HG03097 (cell line): Measurements from ENCODE around the gene KLK15.

ENCODE experiments used
- ATAC-seq: cut with Tn5 transposase; IDR thresholded peaks from one replicate; pipeline ENCODE4 v1.9.1; 2021; ENCODE audit not compliant: unreplicated experiment, low FRiP score

Gene KLK15

DNA sequence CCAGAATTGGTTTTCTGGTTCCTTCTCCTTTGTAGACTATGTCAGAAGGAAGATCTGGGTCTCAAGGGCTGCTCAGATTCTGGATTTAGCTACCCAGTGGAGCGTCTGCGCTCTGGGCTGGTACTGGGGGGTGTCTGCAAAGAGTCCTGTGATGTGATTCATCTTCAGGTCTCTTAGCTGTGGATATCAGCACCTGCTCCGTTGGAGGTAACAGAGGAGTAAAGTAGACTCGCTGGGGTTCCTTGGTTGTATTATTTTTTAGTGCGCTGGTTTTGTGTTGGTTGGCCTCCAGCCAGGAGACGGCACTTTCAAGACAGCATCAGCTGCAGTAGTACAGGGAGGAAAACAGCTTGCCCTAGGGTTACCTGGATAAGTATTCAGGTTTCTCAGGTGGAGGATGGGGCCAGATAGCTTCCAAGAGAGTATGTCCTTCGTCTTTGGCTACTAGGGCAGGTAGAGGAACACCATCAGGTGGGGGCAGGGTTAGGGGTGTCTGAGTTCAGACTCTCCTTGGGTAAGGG lies 10.4 kb upstream of the KLK15 start:
- ATAC-seq: no peak

GRCh38 chr19:50843205-50843604 lies 9.8 kb upstream of the KLK15 start:
- no peak for ATAC-seq

GRCh38 chr19:50842130-50842529 lies 8.8 kb upstream of the KLK15 start:
- ATAC-seq: no peak

GRCh38 chr19:50839712-50840655 lies 6.6 kb upstream of the KLK15 start:
- ATAC-seq: no peak

DNA sequence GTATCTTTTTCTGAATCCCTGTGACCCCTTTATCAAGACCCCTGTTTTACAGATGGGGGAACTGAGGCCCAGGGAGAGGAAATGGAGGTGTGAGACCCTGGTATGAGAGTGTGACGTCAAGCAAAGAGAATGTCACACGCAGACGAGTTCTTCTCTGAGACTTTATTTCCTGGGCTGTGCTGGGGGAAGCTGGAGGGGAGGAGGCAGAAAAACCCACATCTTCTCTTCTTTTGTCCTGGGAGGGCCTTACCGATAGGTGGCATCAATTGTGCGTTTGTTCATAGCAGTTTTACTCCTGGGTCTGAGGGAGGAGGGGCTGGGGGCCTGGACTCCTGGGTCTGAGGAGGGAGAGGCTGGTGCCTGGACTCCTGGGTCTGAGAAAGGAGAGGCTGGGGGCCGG lies 4.9 kb upstream of the KLK15 start:
- ATAC-seq: no peak

DNA sequence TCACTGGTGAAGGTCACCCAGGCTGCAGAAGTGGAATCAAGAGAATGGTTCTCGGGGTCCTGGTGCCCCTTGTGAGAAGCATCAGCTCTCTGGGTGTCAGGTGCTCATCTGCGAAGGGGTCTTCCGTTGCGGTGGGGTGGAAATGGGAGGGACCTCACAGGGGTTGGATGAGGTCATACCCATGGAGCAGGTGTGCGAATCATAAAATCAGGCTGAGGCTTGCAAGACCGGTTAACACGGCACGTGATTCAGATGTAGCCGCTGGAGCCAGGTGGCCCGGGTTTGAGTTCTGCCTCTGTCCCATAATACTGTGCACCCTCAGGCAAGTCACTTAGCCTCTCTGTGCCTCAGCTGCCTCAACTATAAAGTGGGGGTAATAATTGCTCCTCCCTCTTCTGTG lies 3.9 kb upstream of the KLK15 start:
- ATAC-seq: no peak

DNA sequence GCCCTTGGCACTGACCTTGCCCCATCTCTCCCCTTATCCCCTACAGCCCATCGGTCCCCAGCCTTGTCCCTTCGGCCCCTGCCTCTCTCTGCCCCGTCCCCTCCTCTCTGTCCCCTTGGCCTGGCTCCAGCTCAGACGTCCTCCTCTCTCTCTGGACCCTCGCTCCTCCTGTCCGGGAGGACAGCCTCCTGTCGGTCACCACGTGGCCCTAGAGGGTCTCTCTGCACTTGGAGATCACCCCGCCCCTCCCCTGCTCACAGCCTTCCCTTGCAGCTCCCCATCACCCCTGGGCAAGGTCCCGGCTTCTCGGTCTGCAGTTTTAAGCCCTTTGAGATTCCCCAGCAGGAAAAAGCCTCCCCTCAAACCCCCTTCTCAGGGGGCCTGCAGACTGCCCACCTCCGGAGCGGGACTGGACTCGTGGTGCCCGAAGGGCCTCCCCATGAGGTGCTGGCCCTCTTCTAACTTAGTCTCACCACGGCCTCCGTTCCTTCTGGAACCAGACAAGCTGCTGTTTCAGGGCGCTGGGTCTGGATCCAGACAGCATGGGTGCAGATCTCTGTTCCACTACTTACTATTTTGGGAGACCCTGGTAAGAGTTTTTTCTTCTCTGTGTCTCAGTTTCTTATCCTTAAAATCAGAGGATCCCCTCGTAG lies 3.3 kb upstream of the KLK15 start:
- no peak for ATAC-seq

DNA sequence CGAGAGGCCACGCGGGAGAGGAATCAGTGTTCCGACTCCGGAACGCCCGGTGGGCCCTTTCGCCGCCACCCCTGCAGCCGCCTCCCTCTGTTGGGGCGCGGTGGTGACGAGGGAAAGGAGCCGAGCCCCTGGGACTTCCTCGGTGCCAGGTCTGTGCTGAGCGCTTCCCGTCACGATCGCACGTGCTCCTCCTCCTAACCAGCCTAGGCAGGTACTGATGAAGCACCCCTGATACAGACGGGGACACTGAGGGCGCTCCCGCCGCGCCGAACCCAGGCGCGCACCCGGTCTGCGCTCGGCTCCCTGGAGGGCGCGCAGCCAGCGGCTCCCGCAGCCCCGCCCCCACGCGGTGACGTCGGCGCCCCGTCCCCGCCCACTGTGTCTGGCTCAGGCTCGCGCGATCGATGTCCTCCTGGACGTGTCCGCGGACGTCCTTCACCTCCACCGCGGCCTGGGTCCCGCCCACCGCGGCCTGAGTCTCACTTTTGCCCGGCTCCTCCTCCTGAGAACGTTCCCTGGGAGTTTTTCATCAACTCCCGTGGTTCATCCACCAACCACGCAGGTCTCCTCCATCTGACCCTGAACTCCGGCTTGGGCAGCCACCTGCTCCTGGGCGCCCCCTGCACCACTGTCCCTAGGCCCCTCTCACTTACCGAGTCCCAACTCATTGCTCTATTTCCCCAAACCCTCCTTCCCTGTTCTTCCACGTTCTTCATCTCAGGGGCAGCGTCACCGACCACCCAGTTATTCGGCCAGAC lies 2.6 kb upstream of the KLK15 start:
- ATAC-seq: no peak

GRCh38 chr19:50835103-50835784 lies 1.9 kb upstream of the KLK15 start:
- no peak for ATAC-seq

GRCh38 chr19:50833802-50834167 lies 411 bp upstream of the KLK15 start:
- no peak for ATAC-seq

GRCh38 chr19:50832666-50833065 lies 708 bp downstream of the KLK15 start:
- no peak for ATAC-seq

DNA sequence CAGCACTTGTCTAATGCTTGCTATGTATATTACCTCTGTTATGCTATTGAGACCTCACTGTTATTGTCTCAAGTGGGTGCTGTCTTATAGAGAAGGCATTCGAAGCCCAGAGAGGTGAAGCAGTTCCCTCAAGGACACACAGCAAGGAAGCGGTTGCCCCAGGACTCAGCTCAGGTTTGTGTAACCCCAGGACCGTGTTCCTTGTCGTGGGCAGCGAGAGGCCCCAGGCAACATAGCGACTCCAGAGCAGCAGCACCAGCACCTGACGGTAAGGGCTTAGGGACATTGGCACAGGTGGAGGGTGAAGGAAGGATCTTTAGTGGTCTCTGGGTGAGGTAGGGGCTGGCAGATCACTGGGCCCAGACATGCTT lies 2.4 kb downstream of the KLK15 start:
- ATAC-seq: no peak

DNA sequence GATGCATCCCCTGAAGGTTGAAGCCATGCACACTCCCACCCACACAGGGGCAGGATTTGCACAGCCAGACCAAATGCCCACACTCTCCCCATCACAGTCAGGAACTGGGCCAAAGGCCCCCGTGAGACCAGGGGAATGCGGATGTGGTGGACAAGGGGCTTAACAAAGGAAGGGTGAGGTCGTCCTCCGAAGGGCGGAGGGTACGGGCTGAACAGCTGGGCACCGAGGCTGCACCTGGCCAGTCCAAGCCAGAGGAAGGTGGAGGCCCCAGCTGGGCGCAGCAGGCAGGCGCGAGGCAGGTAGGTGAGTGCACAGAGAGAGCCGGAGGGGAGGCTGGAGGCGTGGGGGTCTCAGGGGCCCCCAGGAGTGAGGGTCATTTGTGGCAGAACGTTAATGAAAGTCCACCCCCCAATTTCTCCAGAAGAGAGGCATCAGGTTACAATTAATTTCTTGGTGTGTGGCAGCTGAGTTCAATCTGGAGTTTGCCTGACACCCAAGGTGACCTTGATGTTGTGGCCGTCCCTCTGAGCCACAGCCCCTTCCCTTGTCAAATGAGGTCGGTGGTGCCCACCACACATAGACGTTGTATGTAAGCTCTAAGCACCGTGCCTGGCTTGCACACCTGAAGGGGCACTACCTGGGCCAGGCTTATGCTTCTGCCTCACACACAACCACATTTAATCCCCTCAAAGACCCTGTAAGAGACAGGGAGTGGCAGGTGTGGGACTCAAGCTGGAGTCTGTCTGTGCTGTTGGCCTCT lies 2.9 kb downstream of the KLK15 start:
- ATAC-seq: no peak

GRCh38 chr19:50829801-50830200 lies 3.6 kb downstream of the KLK15 start:
- ATAC-seq: no peak

GRCh38 chr19:50827476-50827875 lies 5.9 kb downstream of the KLK15 start:
- ATAC-seq: no peak

- ATAC-seq: no peak
Observed at GRCh38 chr19:50826492-50827240, 6.7 kb downstream of the KLK15 start.

DNA sequence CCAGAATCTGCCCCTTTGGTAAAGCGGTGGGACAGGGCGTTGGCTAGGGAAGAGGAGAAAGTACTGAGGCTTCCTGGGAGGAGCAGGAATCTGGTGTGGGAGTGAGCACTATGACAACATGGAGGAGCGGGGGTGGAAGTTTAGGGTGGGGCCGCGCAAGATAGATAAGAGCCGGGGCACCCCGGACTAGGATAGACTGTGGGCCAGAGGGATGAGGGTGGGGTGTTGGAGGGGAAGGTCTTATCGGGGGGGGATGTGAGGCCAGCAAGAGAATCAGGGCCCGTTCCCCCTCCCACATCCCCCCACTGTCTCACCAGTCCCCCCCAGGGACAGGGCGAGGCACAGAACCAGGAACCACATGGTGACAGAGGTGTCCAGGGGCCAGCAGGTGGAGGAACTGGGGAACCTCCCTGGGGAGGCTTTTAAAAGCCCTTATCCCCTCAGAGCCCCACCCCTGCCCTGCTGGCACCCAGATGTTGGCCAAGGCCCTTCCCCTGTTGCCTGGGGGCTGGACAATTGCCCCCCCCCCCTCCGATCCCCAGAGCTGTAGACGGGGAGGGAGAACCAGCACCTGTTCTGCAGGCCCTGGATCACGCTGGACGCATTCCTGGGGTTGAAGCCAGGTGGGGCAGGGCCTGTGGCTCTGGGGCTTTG lies 9.9 kb downstream of the KLK15 start, which contains the start of gene KLK1:
TSS of gene KLK1 (minus strand) at position 399 of the 654 bp plus-strand sequence. CDS start at position 360, 39 bp downstream.
- no peak for ATAC-seq

DNA sequence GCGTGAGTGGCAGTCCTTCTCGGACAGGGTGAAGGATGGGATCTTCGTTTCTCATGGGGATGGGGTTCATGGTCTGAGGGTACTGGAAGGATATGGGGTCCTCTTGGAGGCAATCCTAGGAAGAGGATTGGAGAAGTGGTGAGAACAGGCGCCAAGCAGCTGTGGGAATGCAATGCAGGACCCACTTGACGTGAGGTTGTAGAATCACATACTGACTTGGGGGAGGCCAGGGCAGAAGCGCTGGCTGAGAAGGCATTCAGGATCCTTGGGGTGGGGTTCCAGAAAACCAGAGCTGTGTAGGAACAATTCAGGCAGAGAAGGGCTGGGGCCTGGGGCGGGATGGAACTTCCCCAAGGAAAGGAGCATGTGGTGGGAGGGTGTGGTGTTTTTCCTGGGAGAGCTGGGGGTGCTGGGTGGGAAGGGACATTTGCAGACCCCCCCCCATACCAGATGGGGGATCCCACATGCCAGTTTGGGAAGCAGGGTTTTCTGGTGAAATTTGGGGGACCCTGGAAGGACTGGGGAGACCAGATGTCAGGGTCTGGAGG lies 10.6 kb downstream of the KLK15 start:
- ATAC-seq: no peak
